Activated T-helper 9 cell treated with anti-CD3 and anti-CD28 coated beads, Interleukin-2, amount 50 U/mL, for 16 hours (primary cell): ENCODE data around the gene C11orf52.

Experiments used
- DNase-seq: peaks from one replicate; pipeline ENCODE4 v3.0.0-alpha.2; 2020; ENCODE audit warnings: low read depth

C11orf52 gene

DNA sequence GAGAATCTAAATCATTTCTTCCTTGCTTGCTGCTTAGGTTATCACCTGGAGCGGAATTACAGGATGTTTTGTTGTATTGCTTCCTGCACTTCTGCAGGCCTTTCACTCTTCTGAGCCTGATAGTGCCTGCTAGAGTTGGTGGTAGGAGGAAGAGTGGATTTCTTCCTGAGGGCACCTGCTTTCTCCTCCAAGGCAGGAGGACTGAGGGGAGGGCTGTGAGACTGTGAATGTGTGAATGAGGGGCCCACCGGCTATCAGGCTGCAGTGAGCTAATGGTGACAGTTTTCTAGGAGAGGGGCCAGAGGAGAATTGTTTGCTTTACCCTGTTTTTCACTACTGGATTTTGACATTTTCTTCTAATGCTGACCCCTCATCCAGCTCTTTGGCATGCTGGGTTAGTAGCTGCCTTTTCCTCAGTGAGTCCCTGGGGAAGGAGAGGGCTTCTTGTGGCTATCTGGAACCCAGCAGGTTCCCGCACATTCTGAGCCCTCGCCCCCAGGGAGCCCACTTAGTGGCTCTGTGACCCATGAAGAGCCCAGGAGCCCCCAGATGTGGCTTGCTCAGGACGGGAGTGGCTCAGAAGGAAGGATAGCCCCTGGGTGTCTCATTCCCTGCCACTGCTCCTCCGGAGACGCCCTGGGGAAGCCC, 57.5 kb downstream of the C11orf52 start:
- no peak for DNase-seq
